ENCODE results near the gene ADGRB2.

Gene ADGRB2

GRCh38 chr1:31796707-31797106 is 32.6 kb upstream of the ADGRB2 start:
- no peak overlapping the region for H2AFZ ChIP-seq (ENCODE audit: low read length)
- no peak overlapping the region for H3K27ac ChIP-seq (ENCODE audit: low read length)
- H3K9me2 ChIP-seq (replicated peaks; ENCODE audit: insufficient read depth, low read length): no peaks in the 10 kb centered on the region
- no peak overlapping the region for H3K9ac ChIP-seq (ENCODE audit: low read length)
- H3K4me2 ChIP-seq (ENCODE audit: low read depth, low read length): no peak overlapping the region
- no peaks in the 10 kb centered on the region for H3K36me3 ChIP-seq (replicated peaks; ENCODE audit: insufficient read depth, low read length)
- no peaks in the 10 kb centered on the region for H3K9me3 ChIP-seq (replicated peaks; ENCODE audit: insufficient read depth, low read length)
- H4K20me1 ChIP-seq (ENCODE audit: insufficient read depth, low read length): no peaks in the 10 kb centered on the region
- H3F3A ChIP-seq (ENCODE audit: insufficient read depth, low read length): no peaks in the 10 kb centered on the region
- no peak for TF ChIP-seq EZH2phosphoT487 (IDR thresholded peaks at IDR 0.05; ENCODE audit: low read length)
- TF ChIP-seq CTCF (IDR thresholded peaks at IDR 0.05; ENCODE audit: low read length): no peak
- TF ChIP-seq EZH2 (optimal IDR thresholded peaks at IDR 0.05; ENCODE audit: low read depth, low read length): no peak
- no peaks in the 10 kb centered on the region for H3K4me1 ChIP-seq (ENCODE audit: low read length)
- no peaks in the 10 kb centered on the region for H3K79me2 ChIP-seq (ENCODE audit: low read length)
- DNase-seq: no peak
- peaks cover 67% of the 10 kb centered on the region for H3K27me3 ChIP-seq (replicated peaks; ENCODE audit: insufficient read depth, low read length)
- H3K4me3 ChIP-seq (ENCODE audit: low read length): no peak overlapping the region

- Histone ChIP-seq H4K20me1 (ENCODE audit: insufficient read depth, low read length) (no peaks in the 10 kb centered on the region), H3K79me2 (ENCODE audit: low read length) (no peaks in the 10 kb centered on the region), H3K27me3 (replicated peaks; ENCODE audit: insufficient read depth, low read length) (peaks cover 74% of the 10 kb centered on the region), H3K4me2 (ENCODE audit: low read depth, low read length) (no peak overlapping the region), H3K27ac (ENCODE audit: low read length) (no peak overlapping the region), H3K9me2 (replicated peaks; ENCODE audit: insufficient read depth, low read length) (no peaks in the 10 kb centered on the region), H3K9ac (ENCODE audit: low read length) (no peak overlapping the region), H3K4me3 (ENCODE audit: low read length) (no peak overlapping the region), H3K36me3 (replicated peaks; ENCODE audit: insufficient read depth, low read length) (no peaks in the 10 kb centered on the region), H3K4me1 (ENCODE audit: low read length) (no peaks in the 10 kb centered on the region), H3F3A (ENCODE audit: insufficient read depth, low read length) (no peaks in the 10 kb centered on the region), H3K9me3 (replicated peaks; ENCODE audit: insufficient read depth, low read length) (no peaks in the 10 kb centered on the region), H2AFZ (ENCODE audit: low read length) (no peak overlapping the region)
- DNase-seq: no peak
- no peak for TF ChIP-seq EZH2phosphoT487 (IDR thresholded peaks at IDR 0.05; ENCODE audit: low read length)
- no peak for TF ChIP-seq CTCF (IDR thresholded peaks at IDR 0.05; ENCODE audit: low read length)
- no peak for TF ChIP-seq EZH2 (optimal IDR thresholded peaks at IDR 0.05; ENCODE audit: low read depth, low read length)
These were observed 31.9 kb upstream of the ADGRB2 start for GRCh38 chr1:31795801-31796621.

- DNase-seq: no peak
- H3K27ac ChIP-seq (ENCODE audit: low read length): no peak overlapping the region
- TF ChIP-seq EZH2 (optimal IDR thresholded peaks at IDR 0.05; ENCODE audit: low read depth, low read length): no peak
- no peak for TF ChIP-seq CTCF (IDR thresholded peaks at IDR 0.05; ENCODE audit: low read length)
- no peak for TF ChIP-seq EZH2phosphoT487 (IDR thresholded peaks at IDR 0.05; ENCODE audit: low read length)
These were observed 31.0 kb upstream of the ADGRB2 start for GRCh38 chr1:31795096-31795675.

More at GRCh38 chr1:31795096-31795675, 31.0 kb upstream of the ADGRB2 start:
- Histone ChIP-seq H3K9me2 (replicated peaks; ENCODE audit: insufficient read depth, low read length) (no peaks in the 10 kb centered on the region), H2AFZ (ENCODE audit: low read length) (no peak overlapping the region), H4K20me1 (ENCODE audit: insufficient read depth, low read length) (no peaks in the 10 kb centered on the region), H3K9me3 (replicated peaks; ENCODE audit: insufficient read depth, low read length) (no peaks in the 10 kb centered on the region), H3K79me2 (ENCODE audit: low read length) (no peaks in the 10 kb centered on the region), H3K9ac (ENCODE audit: low read length) (no peak overlapping the region), H3F3A (ENCODE audit: insufficient read depth, low read length) (no peaks in the 10 kb centered on the region), H3K4me2 (ENCODE audit: low read depth, low read length) (no peak overlapping the region), H3K4me1 (ENCODE audit: low read length) (no peaks in the 10 kb centered on the region), H3K36me3 (replicated peaks; ENCODE audit: insufficient read depth, low read length) (no peaks in the 10 kb centered on the region), H3K4me3 (ENCODE audit: low read length) (no peak overlapping the region), H3K27me3 (replicated peaks; ENCODE audit: insufficient read depth, low read length) (peaks cover 82% of the 10 kb centered on the region)

Data from MM.1S (cell line).